ENCODE data around the gene GP5.

DNA sequence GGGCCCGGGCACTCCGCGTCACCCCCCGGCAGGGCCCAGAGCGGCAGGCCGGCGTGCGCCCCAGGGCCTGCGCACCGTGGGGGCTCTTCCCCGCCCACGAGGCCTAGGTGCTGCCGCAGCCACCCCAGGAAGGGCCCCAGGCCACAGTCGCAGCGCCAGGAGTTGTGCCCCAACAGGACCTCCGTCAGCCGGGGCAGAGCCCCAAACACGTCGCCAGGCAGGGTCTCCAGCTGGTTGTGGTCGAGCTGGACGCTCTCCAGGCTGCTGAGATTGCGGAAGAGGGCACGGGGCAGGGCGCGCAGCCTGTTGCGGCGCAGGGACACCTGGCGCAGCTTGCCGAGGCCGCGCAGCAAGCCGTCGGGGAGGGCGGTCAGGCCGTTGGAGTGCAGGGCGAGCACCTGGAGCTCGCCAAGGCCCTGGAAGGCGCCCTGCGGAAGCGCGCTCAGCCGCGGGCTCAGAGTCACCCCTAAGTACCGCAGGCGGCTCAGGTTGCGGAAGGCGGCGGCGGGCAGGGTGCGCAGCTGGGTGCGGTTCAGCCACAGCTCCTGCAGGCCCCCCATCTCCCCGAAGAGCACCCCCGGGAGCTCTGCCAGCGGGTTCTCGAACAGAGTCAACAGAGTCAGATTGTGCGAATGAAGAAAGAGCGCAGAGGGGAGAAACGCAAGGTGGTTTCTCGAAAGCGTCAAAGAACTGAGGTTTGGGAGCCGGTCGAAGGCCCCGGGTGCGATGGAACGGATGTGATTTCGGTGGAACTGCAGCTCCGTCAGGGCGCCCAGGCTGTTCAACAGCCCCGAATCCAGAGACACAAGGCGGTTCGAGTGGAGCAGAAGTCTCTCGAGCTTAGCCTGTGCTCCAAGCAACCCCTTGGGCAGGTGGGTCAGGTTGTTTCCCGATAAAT, 2.0 kb downstream of the GP5 start:
- TF ChIP-seq, protein P1, sequence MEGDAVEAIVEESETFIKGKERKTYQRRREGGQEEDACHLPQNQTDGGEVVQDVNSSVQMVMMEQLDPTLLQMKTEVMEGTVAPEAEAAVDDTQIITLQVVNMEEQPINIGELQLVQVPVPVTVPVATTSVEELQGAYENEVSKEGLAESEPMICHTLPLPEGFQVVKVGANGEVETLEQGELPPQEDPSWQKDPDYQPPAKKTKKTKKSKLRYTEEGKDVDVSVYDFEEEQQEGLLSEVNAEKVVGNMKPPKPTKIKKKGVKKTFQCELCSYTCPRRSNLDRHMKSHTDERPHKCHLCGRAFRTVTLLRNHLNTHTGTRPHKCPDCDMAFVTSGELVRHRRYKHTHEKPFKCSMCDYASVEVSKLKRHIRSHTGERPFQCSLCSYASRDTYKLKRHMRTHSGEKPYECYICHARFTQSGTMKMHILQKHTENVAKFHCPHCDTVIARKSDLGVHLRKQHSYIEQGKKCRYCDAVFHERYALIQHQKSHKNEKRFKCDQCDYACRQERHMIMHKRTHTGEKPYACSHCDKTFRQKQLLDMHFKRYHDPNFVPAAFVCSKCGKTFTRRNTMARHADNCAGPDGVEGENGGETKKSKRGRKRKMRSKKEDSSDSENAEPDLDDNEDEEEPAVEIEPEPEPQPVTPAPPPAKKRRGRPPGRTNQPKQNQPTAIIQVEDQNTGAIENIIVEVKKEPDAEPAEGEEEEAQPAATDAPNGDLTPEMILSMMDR (IDR thresholded peaks at IDR 0.05) = no peak
- no peak for TF ChIP-seq EZH2 (IDR thresholded peaks at IDR 0.05; ENCODE audit: borderline replicate concordance, insufficient read depth, low read depth, low read length, poor library complexity, severe bottlenecking)
